GM19193 (cell line): ENCODE measurements around the gene OIT3.

ENCODE experiments used
- POLR2A ChIP-seq: IDR thresholded peaks from 4 replicates; pipeline ENCODE4 v1.6.1; 2011; ENCODE audit not compliant: insufficient read depth, insufficient read length; ENCODE audit errors: extremely low read depth

The OIT3 gene

DNA sequence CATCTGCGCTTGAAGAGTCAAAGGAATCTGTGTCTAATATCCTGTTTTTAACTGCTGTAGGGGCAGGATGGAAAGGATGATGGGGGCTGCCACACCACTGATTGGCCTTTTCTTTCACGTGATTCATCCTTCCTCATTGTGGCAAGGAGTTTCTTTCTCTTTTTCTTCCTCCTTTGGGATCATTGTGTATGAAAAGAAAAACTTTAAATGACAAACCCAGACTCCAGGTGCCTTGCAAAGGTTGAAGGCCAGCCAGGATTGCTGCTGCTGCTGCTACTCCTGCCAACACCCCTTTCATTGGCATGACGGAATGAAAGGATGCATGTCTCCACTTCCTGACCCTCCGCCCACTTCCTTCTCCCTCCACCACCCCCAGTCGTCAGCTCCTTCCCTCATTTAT is 6.5 kb upstream of the OIT3 start:
- no peak for TF ChIP-seq POLR2A

DNA sequence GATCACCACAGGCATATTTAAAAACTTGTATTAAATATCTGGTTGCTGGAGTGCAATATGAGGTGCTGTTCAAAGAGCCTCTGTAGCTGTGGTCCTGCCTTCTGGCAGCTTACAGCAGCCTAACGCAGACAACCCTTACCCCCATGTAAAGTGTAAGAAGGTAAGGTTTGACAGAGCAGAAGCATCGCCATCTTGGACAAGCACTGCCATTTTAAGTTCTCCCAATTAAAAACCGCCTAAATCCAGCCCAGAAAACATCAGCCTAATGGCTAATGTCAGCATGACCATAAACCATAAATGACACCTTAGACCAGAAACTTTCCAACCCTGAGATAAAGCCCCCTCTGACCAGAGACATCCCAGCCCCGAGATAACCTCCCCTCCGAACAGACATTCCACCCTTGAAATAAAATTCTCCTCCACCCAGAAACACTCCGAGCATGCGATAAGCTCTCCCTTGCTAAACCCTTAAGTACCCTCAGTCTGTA is 5.3 kb upstream of the OIT3 start:
- TF ChIP-seq POLR2A, result no peak

DNA sequence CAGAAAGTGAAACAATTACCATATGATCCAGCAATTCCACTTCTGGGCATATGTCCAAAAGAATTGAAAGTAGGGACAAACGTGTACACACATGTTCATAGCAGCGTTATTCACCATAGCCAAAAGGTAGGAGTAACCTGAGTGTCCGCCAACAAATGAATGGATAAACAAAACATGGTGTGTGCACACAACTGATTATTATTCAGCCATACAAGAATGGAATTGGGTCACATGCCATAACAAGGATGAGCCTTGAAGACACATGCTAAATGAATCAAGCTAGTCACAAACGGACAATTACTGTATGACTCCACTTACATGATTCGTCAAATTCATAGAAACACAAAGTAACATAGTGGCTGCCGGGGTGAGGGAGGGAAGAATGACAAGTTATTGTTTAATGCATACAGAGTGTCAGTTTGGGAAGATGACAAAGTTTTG is 4.1 kb upstream of the OIT3 start:
- TF ChIP-seq POLR2A, result no peak

DNA sequence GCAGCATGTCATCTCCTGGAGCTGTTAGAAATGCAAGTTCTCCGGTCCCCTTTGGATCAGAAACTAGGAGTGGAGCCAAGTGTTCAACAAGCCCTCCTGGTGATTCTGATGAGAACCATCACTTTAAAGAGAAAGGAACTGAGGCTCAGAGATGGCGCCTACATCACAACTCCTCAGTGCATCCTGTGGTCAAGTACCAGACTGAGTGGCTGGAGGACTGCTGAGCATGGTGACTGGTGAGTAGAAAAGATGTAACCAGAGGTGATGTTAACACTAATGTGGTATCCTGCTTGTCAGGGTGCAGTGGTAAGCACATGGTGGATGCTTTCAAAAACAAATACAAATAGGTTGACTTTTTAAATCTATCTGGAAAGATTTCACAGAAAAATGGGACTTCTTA is 3.5 kb upstream of the OIT3 start:
- TF ChIP-seq POLR2A, result no peak

DNA sequence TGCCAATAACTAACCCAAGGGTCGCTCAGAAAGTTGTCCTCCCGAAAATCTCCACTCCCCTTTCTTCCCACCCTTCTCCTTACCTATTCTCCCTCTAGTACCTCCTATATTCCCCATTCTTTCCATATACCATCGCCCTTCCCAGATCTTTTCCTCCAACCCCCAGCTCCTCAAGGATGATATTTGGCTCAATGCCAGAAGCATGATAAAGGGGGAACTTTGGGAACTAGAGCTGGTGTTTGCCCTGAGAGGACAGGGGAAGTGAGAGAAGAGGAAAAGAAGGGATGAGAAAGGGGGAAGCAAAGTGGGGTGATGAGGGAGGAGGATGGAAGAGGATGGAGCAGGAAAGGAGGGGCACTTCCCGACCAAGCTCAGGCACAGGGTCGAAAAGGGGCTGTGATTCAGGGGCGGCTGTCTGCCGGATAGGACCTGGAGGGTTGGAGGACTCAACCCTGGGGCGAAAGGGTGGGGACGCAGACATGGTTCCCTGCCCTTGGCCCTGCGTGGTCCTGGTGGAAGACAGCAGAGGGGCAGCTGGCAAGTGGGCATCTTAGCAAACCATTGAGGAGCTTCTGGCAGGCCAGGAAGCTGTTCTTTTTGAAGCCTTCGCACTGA is 1.8 kb downstream of the OIT3 start:
- TF ChIP-seq POLR2A, result no peak

DNA sequence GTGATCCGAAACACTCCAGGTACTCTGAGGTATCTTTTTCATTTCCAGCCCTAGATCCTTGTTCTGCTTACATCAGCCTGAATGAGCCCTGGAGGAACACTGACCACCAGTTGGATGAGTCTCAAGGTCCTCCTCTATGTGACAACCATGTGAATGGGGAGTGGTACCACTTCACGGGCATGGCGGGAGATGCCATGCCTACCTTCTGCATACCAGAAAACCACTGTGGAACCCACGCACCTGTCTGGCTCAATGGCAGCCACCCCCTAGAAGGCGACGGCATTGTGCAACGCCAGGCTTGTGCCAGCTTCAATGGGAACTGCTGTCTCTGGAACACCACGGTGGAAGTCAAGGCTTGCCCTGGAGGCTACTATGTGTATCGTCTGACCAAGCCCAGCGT is 5.1 kb downstream of the OIT3 start:
- TF ChIP-seq POLR2A, result no peak

DNA sequence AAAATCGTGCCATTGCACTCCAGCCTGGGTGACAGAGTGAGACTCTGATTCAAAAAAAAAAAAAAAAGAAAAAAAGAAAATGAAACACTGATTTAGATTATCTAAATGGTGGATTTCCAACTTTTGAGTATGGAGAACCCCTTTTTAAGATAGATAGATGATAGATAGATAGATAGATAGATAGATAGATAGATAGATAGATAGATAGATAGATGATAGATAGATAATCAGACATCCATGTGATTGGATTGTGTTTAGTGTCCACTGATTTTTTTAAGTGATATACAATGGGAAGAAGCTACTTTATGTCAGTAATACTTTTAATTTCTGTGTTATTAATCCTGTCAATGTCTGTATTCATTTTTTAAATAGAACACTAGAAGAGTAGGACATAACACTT is 6.0 kb downstream of the OIT3 start:
- TF ChIP-seq POLR2A, result no peak

DNA sequence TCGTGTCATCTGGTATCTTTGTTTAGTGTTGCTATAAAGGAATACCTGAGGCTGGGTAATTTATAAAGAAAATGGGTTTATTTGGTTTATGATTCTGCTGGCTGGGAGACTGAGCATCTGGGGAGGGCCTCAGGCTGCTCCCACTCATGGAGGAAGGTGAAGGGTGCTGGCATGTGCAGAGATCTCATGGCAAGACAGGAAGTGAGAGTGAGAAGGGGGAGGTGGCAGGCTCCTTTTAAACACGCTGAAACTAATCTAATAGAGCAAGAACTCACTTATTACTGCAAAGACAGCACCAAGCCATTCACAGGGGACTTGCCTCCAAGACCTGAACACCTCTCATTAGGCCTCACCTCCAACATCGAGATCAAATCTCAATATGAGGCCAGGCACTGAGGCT is 11.3 kb downstream of the OIT3 start:
- TF ChIP-seq POLR2A, result no peak

DNA sequence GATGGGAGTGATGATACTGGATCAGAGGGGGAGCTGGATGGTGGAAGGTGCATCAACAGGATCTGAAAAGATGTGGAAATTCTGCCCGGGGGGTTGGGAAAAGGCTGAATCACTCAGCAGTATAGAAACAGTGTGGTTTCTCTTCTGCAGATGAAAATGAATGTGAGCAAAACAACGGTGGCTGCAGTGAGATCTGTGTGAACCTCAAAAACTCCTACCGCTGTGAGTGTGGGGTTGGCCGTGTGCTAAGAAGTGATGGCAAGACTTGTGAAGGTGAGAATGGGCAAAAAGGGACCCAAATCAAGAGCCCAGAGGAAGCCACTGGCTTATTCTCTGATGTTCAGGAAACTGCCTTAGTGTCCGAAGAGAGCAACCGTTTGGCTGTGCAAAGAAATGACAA is 12.9 kb downstream of the OIT3 start:
- TF ChIP-seq POLR2A, result no peak

DNA sequence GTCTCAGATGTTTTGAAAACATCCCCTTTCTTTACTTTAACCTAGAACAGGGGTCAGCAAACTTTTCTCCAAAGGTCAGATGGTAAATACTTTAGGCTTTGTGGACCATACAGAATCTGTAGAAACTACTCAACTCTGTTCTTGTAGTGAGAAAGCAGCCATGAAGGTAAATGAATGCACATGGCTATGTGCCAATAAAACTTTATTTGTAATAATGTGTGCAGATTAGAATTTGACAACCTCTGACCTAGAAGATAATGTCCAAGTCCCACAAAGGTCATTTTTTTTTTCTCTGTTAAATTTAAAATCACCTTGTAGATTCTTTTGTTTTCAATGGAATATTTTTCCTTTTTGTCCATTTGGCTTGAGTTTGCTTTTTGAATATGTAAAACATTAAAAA is 17.2 kb downstream of the OIT3 start:
- no peak for TF ChIP-seq POLR2A

DNA sequence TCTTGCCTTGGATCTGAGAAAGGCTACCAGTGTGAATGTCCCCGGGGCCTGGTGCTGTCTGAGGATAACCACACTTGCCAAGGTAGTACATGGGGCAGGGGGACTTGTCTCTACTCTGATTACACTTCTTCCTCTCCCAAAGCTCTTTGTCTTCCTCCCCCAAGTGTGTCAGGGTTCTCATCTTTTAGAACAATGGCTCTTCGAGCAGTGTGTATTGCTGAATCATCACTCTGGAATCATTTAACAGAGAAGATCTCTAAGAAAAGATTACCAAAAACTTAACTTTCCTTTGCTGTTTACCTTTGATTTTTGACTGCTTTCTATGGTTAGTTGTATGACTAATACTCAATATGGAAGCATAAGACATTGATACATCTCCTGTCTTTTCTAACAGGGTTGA is 18.2 kb downstream of the OIT3 start:
- no peak for TF ChIP-seq POLR2A

DNA sequence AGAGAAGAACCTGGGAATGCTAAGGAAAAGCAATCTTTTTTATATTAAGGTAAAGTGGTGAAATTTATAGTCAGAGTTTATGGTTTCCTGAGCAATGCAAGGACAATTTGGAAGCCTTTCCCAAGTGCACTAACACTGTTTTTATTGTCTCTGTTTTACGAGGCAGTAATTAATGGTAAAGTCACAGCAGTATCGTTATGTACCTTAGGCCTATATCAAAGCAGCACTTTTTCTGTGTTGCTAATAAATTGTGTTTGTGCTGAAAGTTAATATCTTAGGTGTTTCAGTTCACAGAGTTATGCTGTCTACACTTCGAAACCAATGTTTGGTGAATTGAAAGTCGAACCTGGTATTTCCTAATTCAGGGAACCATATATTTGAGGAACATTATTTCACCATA is 19.2 kb downstream of the OIT3 start:
- no peak for TF ChIP-seq POLR2A

DNA sequence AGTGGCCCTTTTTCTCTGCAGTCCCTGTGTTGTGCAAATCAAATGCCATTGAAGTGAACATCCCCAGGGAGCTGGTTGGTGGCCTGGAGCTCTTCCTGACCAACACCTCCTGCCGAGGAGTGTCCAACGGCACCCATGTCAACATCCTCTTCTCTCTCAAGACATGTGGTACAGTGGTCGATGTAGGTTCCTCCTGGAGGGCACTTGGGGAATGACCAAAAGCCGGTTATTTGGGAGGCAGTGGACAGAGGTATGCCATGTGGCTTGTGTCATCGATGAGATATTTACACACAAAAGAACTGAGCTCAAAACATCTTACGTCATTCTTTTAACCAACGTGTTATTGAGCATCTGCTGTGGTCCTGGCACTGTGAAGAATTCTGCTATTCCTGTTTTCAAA is 19.7 kb downstream of the OIT3 start:
- no peak for TF ChIP-seq POLR2A

DNA sequence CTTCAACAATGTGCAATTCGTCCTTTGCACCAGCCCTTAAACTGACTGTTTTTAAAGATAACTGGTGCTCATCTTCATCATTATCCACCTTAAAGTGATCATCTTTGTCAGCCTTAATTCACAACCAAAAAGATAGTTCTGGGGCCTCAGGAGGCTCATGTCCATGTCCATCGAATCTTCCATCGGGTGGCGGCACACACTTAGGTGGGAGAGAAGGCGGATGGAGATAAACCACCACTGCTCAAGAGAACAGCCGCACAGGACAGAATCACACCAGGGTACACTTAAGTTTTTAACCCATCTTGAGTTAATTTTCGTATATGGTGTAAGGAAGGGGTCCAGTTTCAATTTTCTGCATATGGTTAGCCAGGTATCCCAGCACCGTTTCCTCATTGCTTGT is 24.8 kb downstream of the OIT3 start:
- TF ChIP-seq POLR2A, result no peak

DNA sequence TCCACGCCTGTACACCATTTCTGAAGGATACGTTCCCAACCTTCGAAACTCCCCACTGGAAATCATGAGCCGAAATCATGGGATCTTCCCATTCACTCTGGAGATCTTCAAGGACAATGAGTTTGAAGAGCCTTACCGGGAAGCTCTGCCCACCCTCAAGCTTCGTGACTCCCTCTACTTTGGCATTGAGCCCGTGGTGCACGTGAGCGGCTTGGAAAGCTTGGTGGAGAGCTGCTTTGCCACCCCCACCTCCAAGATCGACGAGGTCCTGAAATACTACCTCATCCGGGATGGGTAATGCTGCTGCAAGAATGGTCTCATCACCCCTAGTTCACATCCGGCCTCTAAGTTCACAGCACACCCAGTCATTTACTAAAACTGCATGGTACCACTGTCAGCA is 30.8 kb downstream of the OIT3 start:
- no peak for TF ChIP-seq POLR2A

DNA sequence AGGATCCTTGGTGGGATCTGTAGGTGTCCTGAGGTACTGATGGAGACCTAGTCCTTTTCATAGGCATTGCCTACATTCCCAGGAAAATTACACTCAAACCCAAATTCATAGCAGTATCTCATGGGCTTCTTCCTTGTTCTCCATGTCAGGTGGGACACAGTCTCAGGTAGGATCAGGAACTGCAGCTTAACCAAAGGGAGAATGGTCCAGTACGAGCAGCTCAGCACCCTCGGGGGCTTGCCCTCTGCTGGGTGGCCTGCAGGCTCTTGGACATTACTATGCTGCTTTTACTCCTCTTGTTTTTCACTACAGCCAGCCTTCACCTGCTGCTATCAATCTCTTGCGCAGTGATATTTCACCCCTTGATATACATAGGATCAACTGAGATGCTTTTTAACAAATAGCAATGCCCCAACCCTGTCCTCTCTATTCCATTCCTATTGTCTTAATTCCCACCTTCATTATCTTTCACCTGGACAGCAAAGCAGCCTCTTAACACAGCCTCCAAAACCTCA is 32.5 kb downstream of the OIT3 start:
- TF ChIP-seq POLR2A, result no peak

DNA sequence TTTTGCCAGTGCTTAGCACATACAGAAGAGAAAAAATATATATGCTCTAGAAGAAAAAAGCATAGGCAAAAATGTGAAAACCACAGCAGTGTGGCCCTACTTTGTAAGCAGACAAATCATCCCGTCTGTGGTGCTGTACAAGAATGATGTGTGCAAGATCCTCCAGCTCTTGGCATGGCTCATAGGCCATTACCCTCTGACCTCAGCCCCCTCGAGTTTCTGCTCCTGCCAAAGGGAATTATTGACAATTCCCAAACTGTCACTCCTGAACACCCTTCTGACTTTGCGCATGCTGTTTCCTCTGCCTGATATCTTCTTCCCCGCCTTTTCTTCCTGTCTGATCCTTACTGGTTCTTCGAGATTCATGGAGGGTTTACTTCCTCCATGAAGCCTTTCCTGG is 33.9 kb downstream of the OIT3 start:
- TF ChIP-seq POLR2A, result no peak

DNA sequence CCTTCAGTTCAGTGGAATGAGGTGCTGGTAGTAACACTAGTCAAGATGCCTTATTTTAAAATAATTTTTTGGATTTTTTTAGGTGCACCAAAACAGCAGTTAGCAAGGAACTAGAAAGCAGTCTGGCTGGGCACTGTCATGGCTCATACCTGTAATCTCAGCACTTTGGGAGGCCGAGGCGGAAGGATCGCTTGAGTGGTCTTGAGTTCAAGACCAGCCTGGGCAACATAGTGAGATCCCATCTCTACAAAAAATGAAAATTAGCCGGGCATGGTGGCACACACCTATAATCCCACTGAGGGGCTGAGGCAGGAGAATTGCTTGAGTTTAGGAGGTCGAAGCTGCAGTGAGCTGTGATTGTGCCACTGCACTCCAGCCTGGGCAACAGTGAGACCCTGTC is 35.3 kb downstream of the OIT3 start:
- no peak for TF ChIP-seq POLR2A

DNA sequence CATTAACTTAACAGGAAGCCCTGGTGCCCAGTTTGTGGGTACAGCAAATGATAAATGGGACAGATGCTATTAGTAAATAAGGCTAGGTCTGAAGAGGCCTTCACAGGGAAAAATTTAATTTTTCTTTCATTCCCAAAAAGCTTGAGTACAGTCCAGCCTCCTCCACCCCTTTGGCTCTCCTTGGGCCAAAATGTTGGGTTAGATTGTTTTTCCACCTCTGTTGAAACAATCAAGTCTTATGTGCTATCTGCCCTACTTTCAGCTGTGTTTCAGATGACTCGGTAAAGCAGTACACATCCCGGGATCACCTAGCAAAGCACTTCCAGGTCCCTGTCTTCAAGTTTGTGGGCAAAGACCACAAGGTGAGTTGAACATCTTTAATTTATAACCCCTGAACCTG is 36.7 kb downstream of the OIT3 start:
- no peak for TF ChIP-seq POLR2A
